Stimulated activated CD8-positive, alpha-beta memory T cell treated with anti-CD3 and anti-CD28 coated beads, Interleukin-4, amount 100 ng/mL, for 4 hours (primary cell): ENCODE measurements around the gene GH2.
"Not testable (repeated sequence)": the region's sequence is repeated elsewhere in the genome, so short reads cannot be mapped to it uniquely, and the experiment has no call there.

Source experiments
- DNase-seq, 2 donors: peaks; one replicate each; pipeline ENCODE4 v3.0.0-alpha.2; 2020; ENCODE audit warnings: low read depth in 2 of 2, low spot score in 1 of 2

GH2 gene

DNA sequence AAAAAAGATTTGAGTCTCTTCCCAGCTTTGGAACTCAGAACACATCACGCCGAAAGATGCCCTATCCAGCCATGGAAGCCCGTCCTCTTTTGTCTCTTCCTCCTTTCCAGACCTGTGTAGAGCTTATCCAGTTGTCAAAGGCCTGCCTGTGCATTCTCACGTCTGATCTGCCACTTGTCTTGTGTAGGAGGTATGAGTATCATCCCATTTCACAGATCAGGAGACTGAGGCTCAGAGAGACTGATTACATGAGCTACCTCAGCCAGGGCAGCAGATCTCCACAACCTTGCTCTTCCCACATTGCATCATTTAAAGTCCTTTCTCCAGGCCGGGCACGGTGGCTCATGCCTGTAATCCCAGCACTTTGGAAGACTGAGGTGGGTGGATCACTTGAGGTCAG lies 7.1 kb downstream of the GH2 start:
- DNase-seq = not testable (repeated sequence)

GRCh38 chr17:63874061-63874626 lies 7.6 kb downstream of the GH2 start:
- DNase-seq = not testable (repeated sequence)

GRCh38 chr17:63873577-63873976 lies 8.2 kb downstream of the GH2 start, which contains the start of gene CSH2:
CSH2 (minus strand) TSS chr17:63873677; CDS start chr17:63873614, 63 bp downstream.
- not testable (repeated sequence) for DNase-seq

DNA sequence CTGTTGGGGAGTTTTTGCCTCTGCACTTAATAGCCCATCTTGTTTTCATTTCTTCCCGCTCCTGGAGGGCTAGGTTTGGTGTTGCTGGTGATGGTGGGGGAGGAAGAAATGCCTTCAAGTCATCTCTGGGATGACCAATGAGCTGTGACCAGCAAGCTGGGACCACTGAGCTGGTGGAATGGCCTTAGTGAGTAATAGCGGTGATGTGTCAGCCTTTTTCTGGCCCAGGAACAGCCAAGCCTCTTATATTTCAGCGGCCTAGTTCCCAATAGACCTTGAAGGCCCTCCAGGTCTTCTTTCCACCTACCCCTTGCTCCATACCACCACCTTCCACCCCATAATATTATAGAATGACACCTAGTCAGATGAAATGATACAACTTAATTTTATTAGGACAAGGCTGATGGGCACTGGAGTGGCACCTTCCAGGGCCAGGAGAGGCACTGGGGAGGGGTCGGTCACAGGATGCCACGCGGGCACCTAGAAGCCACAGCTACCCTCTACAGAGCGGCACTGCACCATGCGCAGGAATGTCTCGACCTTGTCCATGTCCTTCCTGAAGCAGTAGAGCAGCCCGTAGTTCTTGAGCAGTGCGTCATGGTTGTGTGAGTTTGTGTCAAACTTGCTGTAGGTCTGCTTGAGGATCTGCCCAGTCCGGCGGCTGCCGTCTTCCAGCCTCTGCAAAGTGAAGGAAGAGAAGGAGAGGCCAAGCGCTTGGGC lies 9.9 kb downstream of the GH2 start:
- DNase-seq = not testable (repeated sequence)

GRCh38 chr17:63870292-63870665 lies 11.5 kb downstream of the GH2 start:
- not testable (repeated sequence) for DNase-seq

GRCh38 chr17:63869491-63870291 lies 12.1 kb downstream of the GH2 start:
- not testable (repeated sequence) for DNase-seq

GRCh38 chr17:63866625-63867024 lies 15.1 kb downstream of the GH2 start:
- DNase-seq = not testable (repeated sequence)

DNA sequence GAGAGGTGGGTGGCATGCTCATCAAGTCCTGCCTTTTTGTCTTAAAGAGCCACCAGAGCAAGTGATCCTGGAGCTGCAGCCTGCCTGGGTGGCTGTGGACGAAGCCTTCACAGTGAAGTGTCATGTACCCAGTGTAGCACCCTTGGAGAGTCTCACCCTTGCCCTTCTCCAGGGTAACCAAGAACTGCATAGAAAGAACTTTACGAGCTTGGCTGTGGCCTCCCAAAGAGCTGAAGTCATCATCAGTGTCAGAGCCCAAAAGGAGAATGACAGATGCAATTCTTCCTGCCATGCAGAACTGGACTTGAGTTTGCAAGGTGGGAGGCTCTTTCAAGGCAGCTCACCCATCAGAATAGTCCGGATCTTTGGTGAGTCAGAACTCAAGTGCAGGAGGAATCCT lies 22.5 kb downstream of the GH2 start:
- DNase-seq = no peak

DNA sequence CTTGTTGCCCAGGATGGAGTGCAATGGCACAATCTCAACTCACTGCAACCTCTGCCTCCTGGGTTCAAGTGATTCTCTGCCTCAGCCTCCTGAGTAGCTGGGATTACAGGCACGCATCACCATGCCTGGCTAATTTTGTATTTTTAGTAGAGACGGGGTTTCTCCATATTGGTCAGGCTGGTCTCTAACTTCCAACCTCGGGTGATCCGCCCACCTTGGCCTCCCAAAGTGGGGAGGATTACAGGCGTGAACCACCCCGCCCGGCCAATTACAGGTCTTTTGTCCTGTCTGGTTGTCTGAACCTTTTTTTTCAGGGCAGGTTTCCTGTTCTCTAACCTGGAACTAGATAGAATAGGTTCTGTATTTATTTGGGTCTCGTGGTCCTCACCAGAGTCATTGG lies 25.3 kb downstream of the GH2 start:
- not testable (repeated sequence) for DNase-seq

DNA sequence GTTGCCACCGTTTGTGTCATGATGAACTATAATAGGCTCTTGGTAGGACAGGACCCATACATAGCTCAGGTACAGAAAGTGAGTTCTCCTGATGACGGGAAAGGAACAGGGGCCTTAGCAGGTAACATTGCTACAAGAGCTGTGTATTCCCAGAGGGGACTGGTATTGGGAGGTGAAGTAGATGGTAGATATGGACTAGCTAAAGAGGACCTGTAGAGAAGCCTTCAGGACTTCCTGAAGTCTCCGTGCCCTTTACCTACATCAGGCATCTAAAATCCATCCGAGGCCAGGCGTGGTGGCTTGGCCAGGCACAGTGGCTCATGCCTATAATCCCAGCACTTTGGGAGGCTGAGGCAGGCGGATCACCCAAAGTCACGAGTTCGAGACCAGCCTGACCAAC lies 26.6 kb downstream of the GH2 start:
- no peak for DNase-seq

GRCh38 chr17:63854709-63855108 lies 27.0 kb downstream of the GH2 start:
- DNase-seq = no peak

DNA sequence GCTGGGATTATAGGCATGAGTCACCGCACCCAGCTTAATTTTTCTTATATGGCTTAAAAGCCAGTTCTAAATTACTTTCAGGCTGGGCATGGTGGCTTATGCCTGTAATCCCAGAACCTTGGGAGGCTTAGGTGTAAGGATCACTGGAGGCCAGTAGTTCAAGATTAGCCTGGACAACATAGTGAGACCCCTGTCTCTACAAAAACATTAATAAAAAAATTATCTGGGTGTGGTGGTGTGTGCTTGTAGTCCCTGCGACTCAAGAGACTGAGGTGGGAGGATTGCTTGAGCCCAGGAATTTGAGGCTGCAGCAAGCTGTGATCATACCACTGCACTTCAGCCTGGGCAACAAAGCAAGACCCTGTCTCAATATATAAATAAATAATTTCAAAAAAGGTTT lies 28.5 kb downstream of the GH2 start:
- no peak for DNase-seq

GRCh38 chr17:63850401-63850800 lies 31.3 kb downstream of the GH2 start:
- DNase-seq = no peak

GRCh38 chr17:63848834-63849689 lies 32.7 kb downstream of the GH2 start:
- DNase-seq = peak; percentile 87 to 91

GRCh38 chr17:63847525-63848249 lies 34.1 kb downstream of the GH2 start:
- no peak for DNase-seq

DNA sequence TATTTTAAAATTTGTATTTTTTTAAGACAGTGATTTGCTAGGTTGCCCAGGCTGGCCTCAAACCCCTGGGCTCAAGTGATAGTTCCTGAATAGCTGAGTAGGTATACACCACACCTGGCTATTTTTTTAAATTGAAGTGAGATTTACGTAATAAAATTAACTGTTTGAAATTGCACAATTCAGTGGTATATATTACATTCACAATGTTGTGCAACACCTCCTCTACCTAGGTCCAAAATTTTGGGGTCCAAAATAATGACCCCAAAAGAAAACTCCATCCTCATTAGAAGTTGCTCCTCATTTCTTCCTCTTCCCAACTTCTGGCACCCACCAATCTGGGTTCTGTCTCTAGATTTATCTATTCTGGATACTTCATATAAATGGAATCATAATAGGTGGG lies 36.2 kb downstream of the GH2 start:
- DNase-seq = no peak

DNA sequence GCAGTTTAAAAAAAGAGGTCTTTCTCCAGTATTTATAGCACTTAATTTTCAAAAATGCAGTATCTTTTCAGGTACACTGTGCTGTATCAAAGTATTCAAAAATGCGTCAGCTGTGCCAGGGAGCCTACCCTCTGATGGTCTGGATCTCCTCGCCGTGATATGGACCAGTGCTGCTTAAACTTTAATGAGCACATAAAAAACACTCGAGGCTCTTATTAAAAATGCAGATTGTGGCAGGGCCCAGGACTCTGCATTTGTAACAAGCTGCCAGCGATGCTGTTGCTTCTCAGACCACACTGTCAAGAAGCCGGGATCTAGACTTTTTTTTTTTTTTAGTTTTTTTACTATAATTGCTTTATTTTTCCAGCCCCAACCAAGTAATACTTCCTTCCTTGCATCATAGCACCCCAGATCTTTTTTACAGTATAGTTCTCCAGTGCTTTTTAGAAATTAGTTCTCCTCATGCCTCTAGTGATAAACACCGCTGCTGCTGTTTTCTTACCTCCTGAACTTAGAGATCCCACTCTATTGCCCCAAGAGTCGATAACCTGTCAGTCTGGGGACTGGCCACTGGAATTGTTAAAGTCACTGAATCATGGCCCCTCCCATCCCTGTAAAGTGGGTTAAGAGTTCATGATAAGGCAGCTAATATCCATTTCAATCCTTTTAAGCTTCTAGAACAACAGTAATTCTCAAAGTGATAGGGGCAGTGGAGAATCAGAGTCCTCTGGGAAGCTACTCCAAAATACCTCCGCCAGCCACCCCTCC lies 37.6 kb downstream of the GH2 start:
- no peak for DNase-seq

- DNase-seq = not testable (repeated sequence)
Observed at GRCh38 chr17:63843387-63843888, 38.3 kb downstream of the GH2 start.

DNA sequence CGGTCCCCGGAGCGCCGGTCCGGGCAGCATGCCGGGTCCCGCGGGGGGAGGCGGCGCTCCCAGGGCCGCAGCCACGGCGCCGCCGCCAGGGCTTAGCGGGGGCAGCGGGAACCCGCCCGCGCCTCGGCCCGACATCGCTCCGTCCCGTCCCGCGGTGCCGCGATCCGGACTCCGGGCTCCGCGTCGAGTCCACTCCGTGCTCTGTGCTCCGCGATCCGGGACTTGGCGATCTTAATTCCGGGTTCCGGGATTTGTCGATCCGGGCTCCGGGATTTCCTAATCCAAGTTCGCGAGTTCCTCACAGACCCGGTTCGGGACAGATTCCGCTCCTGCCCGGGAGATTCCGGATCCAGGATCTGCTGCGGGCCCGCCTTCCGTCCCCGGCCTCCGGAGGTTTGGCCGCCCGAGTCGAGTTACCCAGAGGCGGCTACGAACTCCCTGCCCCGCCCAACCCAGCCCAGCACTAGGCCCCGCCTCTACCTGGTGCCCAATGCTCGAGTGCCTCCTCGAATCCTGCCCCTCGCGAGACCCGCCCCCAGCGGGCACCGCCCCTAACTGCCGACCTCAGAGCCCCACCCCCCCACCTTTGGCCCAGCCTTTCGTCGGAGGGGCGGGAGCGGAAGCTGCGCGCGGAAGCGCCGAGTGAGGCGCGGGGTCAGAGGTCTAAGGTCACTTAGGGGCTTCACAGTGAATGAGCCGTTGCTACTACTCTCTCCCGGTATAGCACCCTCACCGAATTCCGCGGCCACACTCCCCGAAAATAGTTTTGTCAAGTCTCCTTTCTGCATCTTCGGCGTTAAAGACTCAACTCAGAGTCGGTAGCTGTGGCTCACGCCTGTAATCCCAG lies 39.0 kb downstream of the GH2 start, which contains the start of gene SMARCD2:
TSS of gene SMARCD2 (minus strand) at position 146 of the 847 bp plus-strand sequence. CDS start at position 135, 11 bp downstream.
- DNase-seq = peak; percentile 96 to 98
